HepG2 (cell line): ENCODE data around the gene PDK2. TPM values are rescaled to one million over a fixed set of nuclear protein-coding genes. Genes with fewer than 3 reads are reported as not detected.
A peak's percentile ranks its signal among the peaks of the same experiment; 100 is the strongest.

ENCODE experiments used
- ATAC-seq: fragments of 200-7000 bp; cut with Tn5 transposase; 3 replicates; pipeline ENCODE4 v1.9.1; 2020; ENCODE audit warnings: mild to moderate bottlenecking, moderate library complexity
- Bru-seq: library from RNA; stranded (reverse); fragments of 400-500 nt; gene quantifications from one replicate; lab custom pipeline; 2021; lab: Mats Ljungman, UMichigan
- BruChase-seq, 2 experiments: library from RNA; stranded (reverse); fragments of 400-500 nt; gene quantifications; one replicate each; lab custom pipeline; 2021; lab: Mats Ljungman, UMichigan
- BruUV-seq: library from RNA; stranded (reverse); fragments of 400-500 nt; replicated peaks from 2 replicates; lab custom pipeline; 2021; lab: Mats Ljungman, UMichigan
- CTCF ChIA-PET: fragments of 300-600 bp; formaldehyde crosslinking; extraction: SDS; loops from one replicate; lab custom pipeline; 2021; ENCODE audit warnings: low total read pairs, inconsistent platforms, low intra/inter-chr PET ratio; lab: Yijun Ruan, JAX
- POLR2A ChIA-PET: fragments of 350-600 bp; sonication (Branson Sonifier 250); formaldehyde crosslinking; loops from one replicate; lab custom pipeline; 2020; ENCODE audit warnings: antibody characterized with exemption, inconsistent platforms; lab: Yijun Ruan, JAX
- DNase-seq: peaks from one replicate; pipeline ENCODE4 v3.0.0-alpha.2; 2015; ENCODE audit warnings: low spot score
- FAIRE-seq: peaks from 3 replicates; lab custom pipeline; 2011; peaks lifted over from hg19 to GRCh38; lab: Jason Lieb, UNC
- H2AFZ ChIP-seq: one replicate; pipeline ENCODE4 v1.6.1; 2011; ENCODE audit warnings: low read length, inconsistent platforms
- H3K27ac ChIP-seq: fragments of 300-600 bp; 3 replicates; pipeline ENCODE4 v1.8.0; 2011; ENCODE audit warnings: mixed run types, mild to moderate bottlenecking, mixed read lengths, low read length, inconsistent platforms; ENCODE audit not compliant: insufficient read depth; ENCODE audit errors: extremely low read length
- H3K27me3 ChIP-seq, 2 experiments: fragments of 200-600 bp in 1 of 2; 2 replicates in 1 of 2; 3 replicates in 1 of 2; pipeline versions ENCODE4 v1.6.0 to v1.8.0; 2011; ENCODE audit warnings: low read length in 2 of 2, mild to moderate bottlenecking in 2 of 2, moderate library complexity in 2 of 2, inconsistent platforms in 1 of 2; ENCODE audit not compliant: insufficient read depth in 2 of 2, control insufficient read depth in 1 of 2
- H3K36me3 ChIP-seq, 2 experiments: fragments of 200-600 bp in 1 of 2; replicated peaks in 1 of 2; 2 replicates in 1 of 2; 3 replicates in 1 of 2; pipeline versions ENCODE4 v1.5.1 to v1.8.0; 2011; ENCODE audit warnings: low read length in 2 of 2, inconsistent platforms in 1 of 2; ENCODE audit not compliant: insufficient read depth in 2 of 2, control insufficient read depth in 1 of 2
- H3K4me1 ChIP-seq: 2 replicates; pipeline ENCODE4 v1.5.1; 2012; ENCODE audit warnings: low read length, inconsistent platforms; ENCODE audit not compliant: insufficient read depth
- H3K4me2 ChIP-seq: 2 replicates; pipeline ENCODE4 v1.6.0; 2011; ENCODE audit warnings: low read depth, low read length, inconsistent platforms
- H3K4me3 ChIP-seq, 3 experiments: fragments of 200-600 bp in 1 of 3; sonication (generic), shearing (Covaris generic) in 1 of 3; replicated peaks in 1 of 3; 2 replicates each; pipeline ENCODE4 v1.5.1; 2011 to 2016; ENCODE audit warnings: low read length in 3 of 3, inconsistent platforms in 2 of 3, low read depth in 2 of 3, mild to moderate bottlenecking in 2 of 3, control low read depth in 1 of 3, mixed read lengths in 1 of 3; ENCODE audit not compliant: insufficient read depth in 1 of 3
- H3K79me2 ChIP-seq: one replicate; pipeline ENCODE4 v1.6.1; 2011; ENCODE audit warnings: low read length, inconsistent platforms; ENCODE audit not compliant: insufficient read depth
- H3K9ac ChIP-seq: 2 replicates; pipeline ENCODE4 v1.6.0; 2011; ENCODE audit warnings: mild to moderate bottlenecking, low read depth, low read length, inconsistent platforms; ENCODE audit not compliant: insufficient read depth
- H3K9me3 ChIP-seq: 2 replicates; pipeline ENCODE4 v1.5.1; 2012; ENCODE audit warnings: mild to moderate bottlenecking, low read length
- H4K20me1 ChIP-seq: 2 replicates; pipeline ENCODE4 v1.6.0; 2011; ENCODE audit warnings: inconsistent platforms, mild to moderate bottlenecking, low read length, moderate library complexity; ENCODE audit not compliant: insufficient read depth
- CEBPB ChIP-seq: IDR thresholded peaks from 2 replicates; pipeline ENCODE4 v1.6.1; 2011; ENCODE audit warnings: low read depth, low read length, improper control_type of control experiment, borderline replicate concordance
- CREM ChIP-seq, 2 experiments: sonication (generic) in 1 of 2; formaldehyde crosslinking in 1 of 2; IDR thresholded peaks; 2 replicates each; pipeline versions ENCODE4 v1.4.0 to v1.6.1; 2016 to 2020; ENCODE audit warnings: antibody characterized with exemption in 1 of 2, mild to moderate bottlenecking in 1 of 2, missing genetic modification reagents in 1 of 2
- EP300 ChIP-seq, 3 experiments: sonication (generic) in 1 of 3; formaldehyde crosslinking in 1 of 3; IDR thresholded peaks; 2 replicates each; pipeline versions ENCODE4 v1.5.1 to v1.6.1; 2011 to 2020; ENCODE audit warnings: low read depth in 2 of 3, low read length in 2 of 3, borderline replicate concordance in 1 of 3, improper control_type of control experiment in 1 of 3, mild to moderate bottlenecking in 1 of 3, missing genetic modification reagents in 1 of 3, moderate library complexity in 1 of 3
- GATAD1 ChIP-seq: IDR thresholded peaks from 2 replicates; pipeline ENCODE4 v1.6.1; 2016; ENCODE audit warnings: missing genetic modification reagents, missing compliant biosample characterization
- ZNF10 ChIP-seq: sonication (generic); formaldehyde crosslinking; IDR thresholded peaks from 2 replicates; pipeline ENCODE4 v1.4.0; 2020; ENCODE audit warnings: mild to moderate bottlenecking, low read depth, missing genetic modification reagents, borderline replicate concordance
- ZNF484 ChIP-seq: sonication (generic); formaldehyde crosslinking; IDR thresholded peaks from 2 replicates; pipeline ENCODE4 v1.5.1; 2020; ENCODE audit warnings: mild to moderate bottlenecking, low read depth, missing genetic modification reagents, borderline replicate concordance
- ZNF678 ChIP-seq: sonication (generic); formaldehyde crosslinking; IDR thresholded peaks from 2 replicates; pipeline ENCODE4 v1.4.0; 2020; ENCODE audit warnings: mild to moderate bottlenecking, missing genetic modification reagents
- ZSCAN20 ChIP-seq: sonication (generic); formaldehyde crosslinking; IDR thresholded peaks from 2 replicates; pipeline ENCODE4 v1.4.0; 2020; ENCODE audit warnings: missing genetic modification reagents, mild to moderate bottlenecking, borderline replicate concordance
- WGBS: methylation state at CpG from one replicate; pipeline ENCODE4 v1.1.6; 2017; ENCODE audit warnings: low lambda C conversion rate; 5-methylcytosine and 5-hydroxymethylcytosine counted together
- in situ Hi-C: cut with HindIII; loops from 2 replicates; pipeline ENCODE4 v1.10.0; 2017; ENCODE audit warnings: low pct_unique_long_range_greater_than_20kb; ENCODE audit not compliant: extremely low pct_ligation_motif_present
- intact Hi-C: fragments of 100-400 bp; cut with micrococcal nuclease; formaldehyde crosslinking; loops from one replicate; pipeline ENCODE4 v1.10.0; 2022; ENCODE audit not compliant: unreplicated experiment
- long read RNA-seq, 2 experiments: library from RNA in 1 of 2; library from polyadenylated mRNA in 1 of 2; stranded (forward) in 1 of 2; unstranded in 1 of 2; transcript quantifications; one replicate each; pipeline ENCODE4 v2.0.0, GENCODE V29; 2019 to 2022
- polyA minus RNA-seq, 3 experiments: library from RNA; depleted of rRNA, polyadenylated mRNA; stranded (reverse); fragments of >200 nt; gene quantifications; 2 replicates each; pipeline ENCODE4 v1.2.3, GENCODE V29; 2011; ENCODE audit warnings: low replicate concordance in 1 of 3
- polyA plus RNA-seq, 8 experiments: library from polyadenylated mRNA; depleted of rRNA in 3 of 8; stranded (reverse) in 7 of 8; unstranded in 1 of 8; fragments of >200 nt; fragmentation: Illumina TruSeq in 4 of 8; extraction: Trizol in 4 of 8; gene quantifications; 2 replicates each; pipeline versions ENCODE4 v1.2.1 to v1.2.3, GENCODE V29; 2011 to 2016; ENCODE audit warnings: low read depth in 4 of 8, missing spikeins in 1 of 8, mixed read lengths in 1 of 8; ENCODE audit not compliant: insufficient read depth in 1 of 8
- total RNA-seq, 5 experiments: library from RNA; depleted of rRNA; stranded (reverse); fragments of >200 nt; fragmentation: Illumina TruSeq; extraction: Trizol; gene quantifications; 2 replicates each; pipeline ENCODE4 v1.2.3, GENCODE V29; 2016; ENCODE audit warnings: low read depth in 1 of 5
- TF ChIP-seq, protein P1 (sequence below): sonication (generic); formaldehyde crosslinking; IDR thresholded peaks from 2 replicates; pipeline ENCODE4 v1.5.0; 2020; ENCODE audit warnings: mild to moderate bottlenecking, missing genetic modification reagents
- TF ChIP-seq, protein P2 (sequence below): sonication (generic); formaldehyde crosslinking; IDR thresholded peaks from 2 replicates; pipeline ENCODE4 v1.4.0; 2020; ENCODE audit warnings: missing genetic modification reagents

Gene PDK2
- total RNA-seq (2016; rRNA removed; fragmentation: Illumina TruSeq; extraction: Trizol) (18.5 and 19.2 TPM in 2 replicates), polyA plus RNA-seq (2011; rRNA removed) (59.7 and 66.6 TPM in 2 replicates), polyA minus RNA-seq (2011; rRNA and poly(A)+ RNA removed; ENCODE audit: low replicate concordance) (111 and 113 TPM in 2 replicates), Bru-seq, nascent RNA (percentile 53 among the genes with signal in this experiment), BruChase-seq, experiment 1, labeled RNA remaining after a 6-hour chase (percentile 45 among the genes with signal in this experiment), BruChase-seq, experiment 2, labeled RNA remaining after a 2-hour chase (percentile 45 among the genes with signal in this experiment)
- 6.4 and 13.9 TPM in 2 replicates for total RNA-seq (2016; cell fraction: cytosol; rRNA removed; fragmentation: Illumina TruSeq; extraction: Trizol; ENCODE audit: low read depth)
- 16.2 and 19.8 TPM in 2 replicates for total RNA-seq (2016; cell fraction: insoluble cytoplasmic fraction; rRNA removed; fragmentation: Illumina TruSeq; extraction: Trizol)
- 10.9 and 11.9 TPM in 2 replicates for total RNA-seq (2016; cell fraction: membrane; rRNA removed; fragmentation: Illumina TruSeq; extraction: Trizol)
- total RNA-seq (2016; cell fraction: nucleus; rRNA removed; fragmentation: Illumina TruSeq; extraction: Trizol) = 10.9 and 12.5 TPM in 2 replicates
- polyA plus RNA-seq (2011; cell fraction: cytosol; rRNA removed) = 33.2 and 46.3 TPM in 2 replicates
- 86.5 and 102 TPM in 2 replicates for polyA plus RNA-seq (2011; cell fraction: nucleus; rRNA removed)
- polyA plus RNA-seq (2012) = 17.2 and 27.4 TPM in 2 replicates
- polyA plus RNA-seq (2016; cell fraction: cytosol; fragmentation: Illumina TruSeq; extraction: Trizol; ENCODE audit: low read depth) = 9.3 and 10.8 TPM in 2 replicates
- polyA plus RNA-seq (2016; cell fraction: insoluble cytoplasmic fraction; fragmentation: Illumina TruSeq; extraction: Trizol; ENCODE audit: low read depth) = 22.3 and 32.8 TPM in 2 replicates
- 12.0 and 14.3 TPM in 2 replicates for polyA plus RNA-seq (2016; cell fraction: membrane; fragmentation: Illumina TruSeq; extraction: Trizol; ENCODE audit: low read depth)
- 21.9 and 24.6 TPM in 2 replicates for polyA plus RNA-seq (2016; cell fraction: nucleus; fragmentation: Illumina TruSeq; extraction: Trizol; ENCODE audit: insufficient read depth, low read depth)
- 22.7 and 28.5 TPM in 2 replicates for polyA minus RNA-seq (2011; cell fraction: cytosol; rRNA and poly(A)+ RNA removed)
- polyA minus RNA-seq (2011; cell fraction: nucleus; rRNA and poly(A)+ RNA removed) = 44.5 and 48.7 TPM in 2 replicates
- long read RNA-seq, experiment 1, transcript PDK2-206 (4 exons, 865 nt) = minor isoform, 9 of 46 reads
- long read RNA-seq, experiment 1, transcript PDK2-203 (11 exons, 3,440 nt) = major isoform, 29 of 46 reads
- long read RNA-seq, experiment 1, partial matches to known transcripts = 1 of 46 reads
- long read RNA-seq, experiment 1, other reads (novel, unspliced or antisense) = 6 of 46 reads
- long read RNA-seq, experiment 2, transcript PDK2-203 (11 exons, 3,440 nt) = major isoform, 20 of 44 reads
- long read RNA-seq, experiment 2, transcript PDK2-206 (4 exons, 865 nt) = minor isoform, 11 of 44 reads
- long read RNA-seq, experiment 2, partial matches to known transcripts = 1 of 44 reads
- long read RNA-seq, experiment 2, other reads (novel, unspliced or antisense) = 12 of 44 reads

DNA sequence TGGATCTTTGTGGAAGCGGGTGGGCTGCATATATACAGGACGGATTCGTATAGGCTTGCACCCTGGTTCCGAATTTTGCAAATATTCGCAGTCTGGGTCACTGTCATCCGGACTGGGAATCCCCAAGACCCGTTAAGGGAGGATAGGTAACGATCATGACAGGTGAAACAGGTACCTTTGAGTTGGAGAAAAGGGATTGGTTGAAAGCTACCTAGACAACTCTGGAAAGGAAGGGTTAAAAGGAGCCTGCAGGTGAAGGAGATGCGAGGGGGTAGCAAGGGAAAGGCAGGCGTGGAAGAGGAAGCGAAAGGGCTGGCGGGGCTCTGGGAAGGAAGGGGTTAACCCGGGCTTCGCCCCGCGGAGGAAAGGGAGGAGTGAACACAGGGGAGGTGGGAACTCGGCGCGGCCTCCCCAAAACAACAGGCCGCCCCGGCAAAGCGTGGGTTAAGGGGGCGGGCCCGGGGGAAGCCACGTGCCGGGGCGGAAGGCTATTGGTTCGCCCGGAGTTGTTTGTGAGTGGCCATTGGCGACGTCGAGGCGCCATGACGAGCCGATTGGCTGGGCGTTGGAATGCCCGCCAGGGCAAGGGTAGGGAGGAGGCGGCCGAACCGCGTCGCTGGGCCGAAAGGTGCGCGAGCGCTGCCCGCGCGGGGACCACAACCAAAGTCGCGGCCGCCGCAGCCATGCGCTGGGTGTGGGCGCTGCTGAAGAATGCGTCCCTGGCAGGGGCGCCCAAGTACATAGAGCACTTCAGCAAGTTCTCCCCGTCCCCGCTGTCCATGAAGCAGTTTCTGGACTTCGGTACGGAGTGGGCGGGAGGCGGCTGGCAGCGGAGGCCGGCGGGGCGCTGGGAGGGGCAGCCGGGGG, at the start of gene PDK2:
TSS of gene PDK2 (plus strand) at position 599 of the 867 bp plus-strand sequence. CDS start at position 684, 85 bp downstream.
- Histone ChIP-seq H3K9me3 (no peaks in the 10 kb centered on the region), H4K20me1 (no peaks in the 10 kb centered on the region), H3K27ac (peak within 1 kb of the TSS; percentile 67), H3K9ac (peak within 1 kb of the TSS; percentile 80), H3K36me3 (peaks cover 0 to 4% of the 10 kb centered on the region in 2 experiments; a peak in 1 of 5 replicates), H2AFZ (peak within 1 kb of the TSS; percentile 95), H3K4me1 (peaks cover 21% of the 10 kb centered on the region), H3K4me2 (peak within 1 kb of the TSS; percentile 100), H3K4me3 (peak within 1 kb of the TSS; percentile 84 to 88 (median 87)), H3K27me3 (peaks cover 3 to 20% of the 10 kb centered on the region in 2 experiments; a peak in 4 of 5 replicates), H3K79me2 (peaks cover 6% of the 10 kb centered on the region)
- DNase-seq (peak; percentile 95), FAIRE-seq (peak; percentile 56), ATAC-seq (peak; percentile 96)
- BruUV-seq = no TSS peak
- in situ Hi-C loops = no loop called here
- intact Hi-C loops = loop anchor here (1.0 to 2.0 kb wide), 3 partner anchors 16 to 202 kb away; no protein-coding TSS in a partner anchor
- POLR2A ChIA-PET = interaction anchor here (0.8 to 1.9 kb wide), 7 partner anchors 7 to 57 kb away, joined by 3 to 10 read pairs (median 4); no protein-coding TSS in a partner anchor
- CTCF ChIA-PET = interaction anchor here (1.1 to 2.1 kb wide), 7 partner anchors 16 to 202 kb away, joined by 3 to 15 read pairs (median 6); partner anchors contain the start of gene PPP1R9B
- under 1% methylated on average over 43 of the region's 68 CpGs for WGBS
- no peak; a peak in 1 of 4 replicates for TF ChIP-seq EP300 (IDR thresholded peaks at IDR 0.05; ENCODE audit: low read depth in 2 of 2, low read length in 2 of 2)
- TF ChIP-seq EP300 (CRISPR knock-in tag; IDR thresholded peaks at IDR 0.05; ENCODE audit: borderline replicate concordance) = no peak; the same call in 1 of the 2 replicates
- TF ChIP-seq ZNF678 (CRISPR knock-in tag) = 0 out of 2 replicates have a peak, but pooled peaks have one; percentile 46
- TF ChIP-seq ZNF10 = no peak
- no peak for TF ChIP-seq CEBPB
- TF ChIP-seq GATAD1 = peak; percentile 81
- peak; percentile 48 for TF ChIP-seq CREM (IDR thresholded peaks at IDR 0.05)
- TF ChIP-seq CREM (CRISPR knock-in tag; IDR thresholded peaks at IDR 0.05) = no peak
- TF ChIP-seq, protein P1, sequence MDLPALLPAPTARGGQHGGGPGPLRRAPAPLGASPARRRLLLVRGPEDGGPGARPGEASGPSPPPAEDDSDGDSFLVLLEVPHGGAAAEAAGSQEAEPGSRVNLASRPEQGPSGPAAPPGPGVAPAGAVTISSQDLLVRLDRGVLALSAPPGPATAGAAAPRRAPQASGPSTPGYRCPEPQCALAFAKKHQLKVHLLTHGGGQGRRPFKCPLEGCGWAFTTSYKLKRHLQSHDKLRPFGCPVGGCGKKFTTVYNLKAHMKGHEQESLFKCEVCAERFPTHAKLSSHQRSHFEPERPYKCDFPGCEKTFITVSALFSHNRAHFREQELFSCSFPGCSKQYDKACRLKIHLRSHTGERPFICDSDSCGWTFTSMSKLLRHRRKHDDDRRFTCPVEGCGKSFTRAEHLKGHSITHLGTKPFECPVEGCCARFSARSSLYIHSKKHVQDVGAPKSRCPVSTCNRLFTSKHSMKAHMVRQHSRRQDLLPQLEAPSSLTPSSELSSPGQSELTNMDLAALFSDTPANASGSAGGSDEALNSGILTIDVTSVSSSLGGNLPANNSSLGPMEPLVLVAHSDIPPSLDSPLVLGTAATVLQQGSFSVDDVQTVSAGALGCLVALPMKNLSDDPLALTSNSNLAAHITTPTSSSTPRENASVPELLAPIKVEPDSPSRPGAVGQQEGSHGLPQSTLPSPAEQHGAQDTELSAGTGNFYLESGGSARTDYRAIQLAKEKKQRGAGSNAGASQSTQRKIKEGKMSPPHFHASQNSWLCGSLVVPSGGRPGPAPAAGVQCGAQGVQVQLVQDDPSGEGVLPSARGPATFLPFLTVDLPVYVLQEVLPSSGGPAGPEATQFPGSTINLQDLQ = no peak
- TF ChIP-seq ZSCAN20 = no peak
- TF ChIP-seq, protein P2, sequence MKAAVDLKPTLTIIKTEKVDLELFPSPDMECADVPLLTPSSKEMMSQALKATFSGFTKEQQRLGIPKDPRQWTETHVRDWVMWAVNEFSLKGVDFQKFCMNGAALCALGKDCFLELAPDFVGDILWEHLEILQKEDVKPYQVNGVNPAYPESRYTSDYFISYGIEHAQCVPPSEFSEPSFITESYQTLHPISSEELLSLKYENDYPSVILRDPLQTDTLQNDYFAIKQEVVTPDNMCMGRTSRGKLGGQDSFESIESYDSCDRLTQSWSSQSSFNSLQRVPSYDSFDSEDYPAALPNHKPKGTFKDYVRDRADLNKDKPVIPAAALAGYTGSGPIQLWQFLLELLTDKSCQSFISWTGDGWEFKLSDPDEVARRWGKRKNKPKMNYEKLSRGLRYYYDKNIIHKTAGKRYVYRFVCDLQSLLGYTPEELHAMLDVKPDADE (CRISPR knock-in tag) = no peak
- TF ChIP-seq ZNF484 (CRISPR knock-in tag) = no peak; the same call in 1 of the 2 replicates
